DND-41 (cell line): ENCODE measurements around the gene MEGF11.

Source experiments
- ATAC-seq: fragments of 200-7000 bp; cut with Tn5 transposase; 3 replicates; pipeline ENCODE4 v1.9.1; 2021; ENCODE audit warnings: low read depth; ENCODE audit not compliant: insufficient read depth
- DNase-seq: peaks from one replicate; pipeline ENCODE4 v3.0.0-alpha.2; 2020
- H2AFZ ChIP-seq: 2 replicates; pipeline ENCODE4 v1.6.0; 2012; ENCODE audit warnings: low read depth, low read length
- H3K27ac ChIP-seq: 2 replicates; pipeline ENCODE4 v1.5.1; 2012; ENCODE audit warnings: low read length, inconsistent platforms
- H3K27me3 ChIP-seq: fragments of 200-600 bp; sonication (generic); 2 replicates; pipeline ENCODE4 v1.6.0; 2012; ENCODE audit warnings: low read length, mild to moderate bottlenecking, inconsistent platforms; ENCODE audit not compliant: insufficient read depth, poor library complexity
- H3K36me3 ChIP-seq: 2 replicates; pipeline ENCODE4 v1.5.1; 2012; ENCODE audit warnings: low read length, inconsistent platforms; ENCODE audit not compliant: insufficient read depth
- H3K4me1 ChIP-seq: 2 replicates; pipeline ENCODE4 v1.5.1; 2012; ENCODE audit warnings: mild to moderate bottlenecking, low read length; ENCODE audit not compliant: insufficient read depth
- H3K4me2 ChIP-seq: 2 replicates; pipeline ENCODE4 v1.6.0; 2012; ENCODE audit warnings: mild to moderate bottlenecking, moderate library complexity, low read length, inconsistent platforms; ENCODE audit not compliant: insufficient read depth
- H3K4me3 ChIP-seq, 2 experiments: fragments of 200-600 bp in 1 of 2; shearing (Covaris generic) in 1 of 2; 2 replicates each; pipeline ENCODE4 v1.5.1; 2012 to 2016; ENCODE audit warnings: inconsistent platforms in 2 of 2, low read length in 2 of 2, mild to moderate bottlenecking in 2 of 2, low read depth in 1 of 2, moderate library complexity in 1 of 2
- H3K79me2 ChIP-seq: 2 replicates; pipeline ENCODE4 v1.6.0; 2012; ENCODE audit warnings: low read length, inconsistent platforms; ENCODE audit not compliant: insufficient read depth
- H3K9ac ChIP-seq: 2 replicates; pipeline ENCODE4 v1.6.0; 2012; ENCODE audit warnings: low read depth, mild to moderate bottlenecking, inconsistent platforms, low read length, moderate library complexity
- H3K9me3 ChIP-seq: 2 replicates; pipeline ENCODE4 v1.5.1; 2012; ENCODE audit warnings: low read length, moderate library complexity, mild to moderate bottlenecking, inconsistent platforms; ENCODE audit not compliant: insufficient read depth, severe bottlenecking
- H4K20me1 ChIP-seq: 2 replicates; pipeline ENCODE4 v1.6.0; 2012; ENCODE audit warnings: low read length; ENCODE audit not compliant: insufficient read depth
- CTCF ChIP-seq: IDR thresholded peaks from 2 replicates; pipeline ENCODE4 v1.5.1; 2012; ENCODE audit warnings: borderline replicate concordance, low read length, moderate library complexity, mild to moderate bottlenecking; ENCODE audit not compliant: poor library complexity, severe bottlenecking; ENCODE audit errors: extremely low read depth
- EZH2 ChIP-seq: IDR thresholded peaks from 3 replicates; pipeline ENCODE4 v1.6.1; 2012; ENCODE audit warnings: borderline replicate concordance, low read depth, mild to moderate bottlenecking, moderate library complexity, low read length, inconsistent platforms; ENCODE audit not compliant: severe bottlenecking

Gene MEGF11

GRCh38 chr15:66108483-66109265 is 144.9 kb downstream of the MEGF11 start:
- no peak overlapping the region for H3K4me2 ChIP-seq
- no peak for ATAC-seq
- TF ChIP-seq CTCF (no peak), EZH2 (no peak)

GRCh38 chr15:66107070-66107469 is 146.5 kb downstream of the MEGF11 start:
- Histone ChIP-seq H3K27me3 (peaks cover 14% of the 10 kb centered on the region), H3K27ac (no peak overlapping the region), H3K4me3 (no peak overlapping the region), H3K9ac (no peak overlapping the region), H3K4me2 (no peak overlapping the region), H2AFZ (no peak overlapping the region), H3K4me1 (no peaks in the 10 kb centered on the region), H3K9me3 (no peaks in the 10 kb centered on the region), H3K79me2 (no peaks in the 10 kb centered on the region), H4K20me1 (no peaks in the 10 kb centered on the region), H3K36me3 (no peaks in the 10 kb centered on the region)
- DNase-seq (no peak), ATAC-seq (no peak)
- no peak for TF ChIP-seq EZH2
- no peak for TF ChIP-seq CTCF

More at GRCh38 chr15:66108483-66109265, 144.9 kb downstream of the MEGF11 start:
- no peaks in the 10 kb centered on the region for H4K20me1 ChIP-seq
- no peaks in the 10 kb centered on the region for H3K79me2 ChIP-seq
- H3K4me3 ChIP-seq: no peak overlapping the region
- no peak overlapping the region for H2AFZ ChIP-seq
- H3K36me3 ChIP-seq: no peaks in the 10 kb centered on the region
- no peaks in the 10 kb centered on the region for H3K9me3 ChIP-seq
- peaks cover 16% of the 10 kb centered on the region for H3K27me3 ChIP-seq
- DNase-seq: no peak
- no peak overlapping the region for H3K27ac ChIP-seq
- H3K4me1 ChIP-seq: no peaks in the 10 kb centered on the region
- no peak overlapping the region for H3K9ac ChIP-seq

- DNase-seq (no peak), ATAC-seq (no peak)
- Histone ChIP-seq H4K20me1 (no peaks in the 10 kb centered on the region), H3K4me1 (no peaks in the 10 kb centered on the region), H3K4me2 (no peak overlapping the region), H3K27me3 (peaks cover 12% of the 10 kb centered on the region), H3K27ac (no peak overlapping the region), H3K36me3 (no peaks in the 10 kb centered on the region), H3K4me3 (no peak overlapping the region), H3K9ac (no peak overlapping the region), H3K9me3 (no peaks in the 10 kb centered on the region), H3K79me2 (no peaks in the 10 kb centered on the region), H2AFZ (no peak overlapping the region)
- TF ChIP-seq CTCF: no peak
- no peak for TF ChIP-seq EZH2
Measured at GRCh38 chr15:66105286-66106265, 148.0 kb downstream of the MEGF11 start.
